Measurements from ENCODE around the gene GREM2. TPM values are rescaled to one million over a fixed set of nuclear protein-coding genes. Genes with fewer than 3 reads are reported as not detected.

GREM2 gene
- total RNA-seq: not detected in 2 replicates

DNA sequence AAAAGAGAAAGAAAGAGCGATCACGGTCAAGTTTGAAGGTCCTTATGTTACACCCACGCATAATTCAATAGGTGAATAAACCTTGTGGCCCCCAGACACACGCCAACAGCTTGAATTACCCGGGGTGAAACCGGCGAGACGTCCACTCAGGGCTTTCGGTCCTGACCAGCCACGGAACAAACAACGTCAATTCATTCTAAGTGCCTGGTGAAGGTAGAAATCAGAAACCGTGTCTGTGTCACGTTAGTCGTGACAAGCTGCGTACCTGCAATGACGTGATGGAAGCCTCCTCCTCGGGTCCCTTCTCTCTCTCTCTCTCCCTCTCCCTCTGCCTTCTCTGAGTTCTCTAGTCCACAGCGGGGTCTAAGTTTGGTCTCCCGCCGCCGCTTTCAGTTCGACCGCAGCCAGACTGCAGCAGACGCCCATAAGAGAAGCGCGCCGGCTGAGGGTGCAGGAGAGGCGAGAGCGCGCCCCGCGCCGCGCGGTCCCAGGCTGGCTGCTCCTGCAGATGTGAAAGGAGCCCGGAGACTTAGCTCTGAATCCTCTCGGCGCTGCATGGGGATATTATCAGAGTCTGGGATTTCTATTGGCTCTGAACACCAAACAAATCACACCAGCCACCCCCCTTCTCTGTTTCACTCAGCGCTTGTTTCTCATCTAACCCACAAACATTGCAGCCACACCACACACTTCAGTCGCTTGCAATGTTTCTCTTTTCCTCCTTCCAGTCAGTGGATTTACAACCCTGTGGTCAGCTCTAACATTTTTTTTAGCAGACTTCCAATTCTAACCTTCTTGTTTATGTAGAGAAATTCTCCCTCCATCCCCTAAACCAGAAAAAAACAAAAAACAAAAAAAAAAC is at the start of gene GREM2:
TSS of gene GREM2 (minus strand) at position 537 of the 862 bp plus-strand sequence. CDS start 118,680 bp downstream, outside the sequence.

Measured in mammary microvascular endothelial cell (primary cell).